Fibroblast of skin of right quadriceps (primary cell): ENCODE results near the gene FHOD3.
A peak's percentile ranks its signal among the peaks of the same experiment; 100 is the strongest.
"Not testable (repeated sequence)": the region's sequence is repeated elsewhere in the genome, so short reads cannot be mapped to it uniquely, and the experiment has no call there.

ENCODE experiments used
- DNase-seq: peaks from one replicate; pipeline ENCODE4 v3.0.0-alpha.2; 2013

FHOD3 gene

DNA sequence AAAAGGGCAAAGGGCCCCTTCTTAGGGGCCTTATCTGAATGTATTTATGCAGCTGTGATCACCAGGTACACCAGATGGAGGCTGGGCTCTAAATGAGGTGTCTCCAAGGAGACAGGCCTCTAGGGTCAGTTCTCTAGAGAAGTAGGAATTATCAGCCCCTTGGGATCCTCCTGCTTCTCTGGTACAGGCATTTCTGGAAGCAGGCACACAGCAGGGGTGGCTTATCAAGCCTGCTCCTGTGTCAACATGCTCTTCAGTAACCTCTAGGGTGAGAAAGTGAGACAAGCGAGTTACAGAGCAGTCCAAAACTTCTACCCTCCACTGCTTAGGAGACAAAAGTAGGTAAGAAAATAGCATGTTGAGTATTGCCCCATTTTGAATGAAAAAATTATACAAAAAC is 517.5 kb downstream of the FHOD3 start:
- DNase-seq = no peak

DNA sequence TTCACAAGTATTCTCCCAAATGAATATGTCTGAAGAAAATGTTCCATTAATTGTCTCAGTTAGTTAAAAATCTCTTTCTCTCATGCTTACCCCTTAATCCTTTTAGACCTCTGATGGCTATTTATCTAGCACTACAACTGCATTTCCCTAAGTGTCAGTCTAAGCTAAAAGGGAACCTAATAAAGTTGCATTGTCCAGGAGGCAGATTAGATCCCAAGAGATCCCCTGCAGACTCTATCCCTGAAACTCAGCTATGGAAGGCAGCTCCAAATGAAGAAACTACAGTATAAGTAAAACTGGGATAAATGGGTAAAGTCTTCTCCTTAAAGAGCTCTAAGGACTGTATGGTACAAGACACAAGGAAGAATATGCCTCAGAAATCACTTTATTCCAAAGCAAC is 518.6 kb downstream of the FHOD3 start:
- DNase-seq = not testable (repeated sequence)

DNA sequence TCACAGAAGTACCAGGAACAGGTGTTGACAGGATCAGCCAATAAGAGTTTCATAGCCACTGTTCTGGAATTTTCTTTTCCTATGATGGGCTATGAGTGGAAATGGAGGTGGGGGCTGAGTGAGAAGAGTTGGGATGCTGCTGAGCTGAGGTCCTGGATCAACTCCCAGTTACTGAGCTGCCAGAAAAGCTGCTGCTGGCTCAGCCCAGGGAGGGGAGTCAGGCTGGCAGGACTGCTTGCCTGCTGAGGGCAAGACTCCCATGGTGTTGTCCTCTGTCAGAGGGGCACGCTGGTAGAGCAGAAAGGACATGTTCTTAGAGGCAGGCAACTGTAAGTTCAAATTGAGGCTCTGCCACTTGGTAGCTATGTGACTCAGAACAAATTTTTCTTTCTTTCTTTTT is 519.5 kb downstream of the FHOD3 start:
- no peak for DNase-seq

DNA sequence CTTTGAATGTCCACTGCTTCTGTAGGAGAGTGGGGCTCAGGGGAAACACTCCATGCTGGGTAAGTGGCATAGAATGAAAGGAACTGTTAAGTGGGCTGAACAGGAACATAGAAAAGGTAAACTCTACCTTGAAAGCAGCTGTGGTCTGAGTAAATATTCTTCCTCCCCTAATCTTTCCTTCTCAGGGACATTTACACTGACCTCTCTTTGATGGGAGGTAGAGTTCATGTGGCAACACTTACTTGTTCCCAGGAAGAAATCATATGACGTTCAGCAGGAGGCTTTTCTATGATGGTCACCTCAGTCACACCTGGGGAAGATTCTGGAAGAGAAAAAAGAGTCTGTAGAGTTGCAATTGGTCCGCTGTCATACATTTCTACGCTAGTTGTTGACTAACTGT is 521.1 kb downstream of the FHOD3 start:
- no peak for DNase-seq

DNA sequence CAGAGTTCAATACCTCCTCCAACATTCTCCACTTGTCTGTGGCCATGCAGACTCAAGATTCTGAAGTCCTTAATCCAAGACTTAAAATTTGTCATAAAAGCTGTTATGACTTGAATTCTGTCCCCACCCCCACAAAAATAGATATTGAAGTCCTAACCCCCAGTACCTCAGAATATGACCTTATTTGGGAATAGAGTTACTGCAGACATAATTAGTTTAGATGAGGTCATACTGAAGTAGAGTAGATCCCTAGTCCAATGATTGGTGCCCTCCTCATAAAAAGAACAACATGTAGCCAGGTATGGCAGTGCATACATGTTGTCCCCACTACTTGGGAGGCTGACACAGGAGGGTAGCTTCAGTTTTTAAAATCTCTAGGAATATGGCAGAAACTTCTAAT is 522.1 kb downstream of the FHOD3 start:
- DNase-seq = no peak

DNA sequence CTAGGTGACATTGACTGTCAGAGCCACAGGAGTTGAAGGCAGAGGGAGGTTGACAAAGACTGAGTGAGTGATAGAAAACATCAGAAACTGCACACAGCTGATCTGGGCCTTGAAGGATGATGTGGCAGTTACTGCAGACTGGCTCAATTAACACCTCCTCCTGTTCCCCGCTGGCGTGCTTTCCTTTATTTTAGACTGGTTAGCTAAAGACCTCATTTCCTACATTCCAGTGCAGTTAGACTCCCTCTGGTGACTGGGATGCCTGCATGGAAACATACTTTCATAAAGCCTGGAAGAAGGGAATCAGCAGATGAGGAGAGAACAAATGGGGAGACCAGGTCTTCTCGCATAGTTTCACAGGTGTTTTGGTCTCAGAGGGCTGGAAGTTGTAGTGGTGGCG is 524.2 kb downstream of the FHOD3 start:
- peak; percentile 42 for DNase-seq

DNA sequence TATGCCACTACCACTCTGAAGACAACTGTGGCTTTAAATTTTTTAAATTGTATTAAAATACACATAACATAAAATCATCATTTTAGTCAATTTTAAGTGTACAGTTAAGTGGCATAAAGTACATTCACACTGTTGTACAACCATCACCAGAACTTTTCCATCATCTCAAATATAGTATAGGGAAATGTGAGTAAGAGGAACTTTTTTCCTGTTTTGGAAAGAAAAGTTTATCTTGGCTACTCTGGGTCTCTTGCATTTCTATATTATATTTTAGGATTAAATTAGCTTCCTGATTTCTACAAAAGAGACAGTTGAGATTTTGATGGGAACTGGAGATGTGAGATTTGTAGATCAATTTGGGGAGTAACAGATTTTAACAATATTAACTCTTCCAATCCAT is 528.0 kb downstream of the FHOD3 start:
- DNase-seq = no peak

DNA sequence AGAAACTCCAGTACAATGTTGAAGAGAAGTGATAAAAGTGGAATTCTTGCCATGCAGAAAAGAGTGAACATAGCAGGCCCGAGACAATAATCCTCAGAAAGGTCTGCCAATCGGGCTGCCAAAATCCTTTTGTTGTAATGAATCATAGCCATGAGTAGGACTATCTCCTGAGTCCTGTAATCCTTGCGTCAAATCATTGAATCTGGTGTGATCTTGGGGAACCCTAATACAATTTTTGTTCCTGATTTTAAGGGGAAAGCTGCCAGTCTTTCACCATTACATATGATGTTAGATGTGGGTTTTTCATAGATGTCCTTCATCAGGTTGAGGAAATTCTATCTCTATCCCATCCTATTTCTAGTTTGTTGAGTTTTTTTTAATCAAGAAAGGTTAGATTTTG is 529.0 kb downstream of the FHOD3 start:
- no peak for DNase-seq

DNA sequence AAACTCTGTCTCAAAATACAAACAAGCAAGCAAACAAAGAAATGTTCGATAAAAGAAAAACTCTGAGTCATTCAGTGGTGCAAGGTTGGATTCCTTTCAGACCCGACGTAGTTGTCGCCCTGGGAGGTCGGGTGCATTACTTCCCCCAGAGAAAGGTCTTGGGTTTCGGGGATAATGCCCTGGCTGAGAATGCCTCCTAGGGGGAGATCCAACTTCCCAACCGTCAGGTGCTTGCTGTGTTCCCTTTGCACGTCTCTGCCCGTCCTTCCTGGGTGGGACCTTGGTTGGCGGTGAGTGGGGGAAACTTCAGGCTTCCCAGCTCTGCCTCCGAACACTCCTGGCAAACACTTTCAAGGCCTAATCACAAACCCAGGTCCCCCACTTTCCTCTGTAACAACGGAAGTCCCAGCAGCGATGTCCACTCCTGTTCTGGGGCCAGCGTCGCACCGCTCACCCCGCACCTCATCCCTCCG is 530.7 kb downstream of the FHOD3 start:
- DNase-seq = peak; percentile 63

DNA sequence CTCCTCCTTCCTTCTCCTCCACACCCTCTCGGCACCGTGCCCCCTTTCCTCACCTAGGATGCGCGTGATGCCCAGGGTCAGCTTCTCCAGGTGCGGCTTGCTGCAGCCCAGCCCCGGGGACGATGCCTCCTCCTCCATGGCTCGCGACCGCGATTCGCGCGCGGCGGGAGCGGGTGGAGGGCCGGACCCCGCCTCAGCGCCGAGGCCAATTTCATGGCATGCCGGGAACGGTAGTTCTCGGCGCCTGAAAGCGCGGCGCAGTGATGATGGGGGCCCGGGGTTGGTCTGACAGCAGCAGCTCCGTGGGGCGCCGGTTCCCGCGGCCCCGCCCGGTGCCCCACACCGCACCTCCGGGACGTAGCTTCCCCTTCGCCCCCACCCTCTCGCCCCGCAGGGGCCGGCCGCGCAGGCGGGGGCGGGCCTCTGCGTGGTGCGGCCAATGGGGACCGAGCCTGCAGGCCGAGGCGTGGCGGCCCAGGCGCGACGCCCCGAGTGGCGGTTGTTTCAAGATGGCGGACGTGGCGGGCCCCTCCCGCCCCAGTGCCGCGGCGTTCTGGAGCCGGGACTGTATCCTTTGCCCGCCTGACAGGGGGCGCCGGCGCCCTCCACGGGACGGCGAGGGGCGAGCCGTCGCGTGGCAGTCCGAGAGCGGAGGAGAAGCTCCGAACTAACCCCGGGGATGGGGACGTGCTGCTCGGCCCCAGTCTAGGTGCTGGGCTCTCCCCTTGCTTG is 531.3 kb downstream of the FHOD3 start, which contains the start of the genes KIAA1328 and TPGS2:
TSS of gene KIAA1328 (plus strand) at position 498 of the 732 bp plus-strand sequence. CDS start at position 510, 12 bp downstream.
TSS of gene TPGS2 (minus strand) at position 373 of the 732 bp plus-strand sequence. CDS start at position 138, 235 bp downstream.
- peak; percentile 90 for DNase-seq
